ENCODE data around the gene TNS1. TPM values are rescaled to one million over a fixed set of nuclear protein-coding genes. Genes with fewer than 3 reads are reported as not detected.

TNS1 gene
- total RNA-seq, 1 donor from 2014 or later = 705 TPM

- no peak for DNase-seq (ENCODE audit: missing footprints)
- ATAC-seq = peak; percentile 18
- intact Hi-C loops (cut with DNase I) = no loop called here
These were observed 159.5 kb downstream of the TNS1 start for GRCh38 chr2:217843324-217843723.

GRCh38 chr2:217842017-217842416 is 160.8 kb downstream of the TNS1 start:
- ATAC-seq (no peak), DNase-seq (ENCODE audit: missing footprints) (no peak)
- intact Hi-C loops (cut with DNase I) = no loop called here

GRCh38 chr2:217840522-217840921 is 162.3 kb downstream of the TNS1 start:
- intact Hi-C loops (cut with DNase I) = no loop called here
- ATAC-seq = no peak
- DNase-seq (ENCODE audit: missing footprints) = no peak

- no peak for DNase-seq (ENCODE audit: missing footprints)
- intact Hi-C loops (cut with DNase I) = loop anchor here (2.0 kb wide), 1 partner anchor 17 kb away; no protein-coding TSS in a partner anchor
- no peak for ATAC-seq
These were observed 163.1 kb downstream of the TNS1 start for GRCh38 chr2:217839750-217840107.

GRCh38 chr2:217839073-217839749 is 163.6 kb downstream of the TNS1 start:
- intact Hi-C loops (cut with DNase I) = loop anchor here (2.0 kb wide), 1 partner anchor 18 kb away; no protein-coding TSS in a partner anchor
- ATAC-seq = no peak
- peak; percentile 63 for DNase-seq (ENCODE audit: missing footprints)

- ATAC-seq (peak; percentile 41), DNase-seq (ENCODE audit: missing footprints) (peak; percentile 75)
- intact Hi-C loops (cut with DNase I) = loop anchor here (2.0 kb wide), 1 partner anchor 18 kb away; no protein-coding TSS in a partner anchor
These were observed 164.4 kb downstream of the TNS1 start for GRCh38 chr2:217838409-217838831.

GRCh38 chr2:217837530-217837929 is 165.3 kb downstream of the TNS1 start:
- DNase-seq (ENCODE audit: missing footprints) (no peak), ATAC-seq (no peak)
- intact Hi-C loops (cut with DNase I) = loop anchor here (2.0 kb wide), 1 partner anchor 65 kb away; no protein-coding TSS in a partner anchor

- intact Hi-C loops (cut with DNase I) = loop anchor here (2.0 kb wide), 1 partner anchor 66 kb away; no protein-coding TSS in a partner anchor
These were observed 165.8 kb downstream of the TNS1 start for GRCh38 chr2:217836901-217837491.

GRCh38 chr2:217835931-217836891 is 166.6 kb downstream of the TNS1 start:
- ATAC-seq = peak; percentile 56

More at GRCh38 chr2:217836901-217837491, 165.8 kb downstream of the TNS1 start:
- ATAC-seq = peak; percentile 68
- DNase-seq (ENCODE audit: missing footprints) = peak; percentile 91

GRCh38 chr2:217834744-217835513 is 167.9 kb downstream of the TNS1 start:
- DNase-seq (ENCODE audit: missing footprints) = peak; percentile 51

More at GRCh38 chr2:217835931-217836891, 166.6 kb downstream of the TNS1 start:
- DNase-seq (ENCODE audit: missing footprints) = peak; percentile 88
- intact Hi-C loops (cut with DNase I) = loop anchor here (2.0 kb wide), 1 partner anchor 67 kb away; no protein-coding TSS in a partner anchor

GRCh38 chr2:217834057-217834620 is 168.7 kb downstream of the TNS1 start:
- ATAC-seq = peak; percentile 35
- DNase-seq (ENCODE audit: missing footprints) = peak; percentile 88
- intact Hi-C loops (cut with DNase I) = no loop called here

More at GRCh38 chr2:217834744-217835513, 167.9 kb downstream of the TNS1 start:
- intact Hi-C loops (cut with DNase I) = no loop called here
- ATAC-seq = no peak

- ATAC-seq (no peak), DNase-seq (ENCODE audit: missing footprints) (peak; percentile 60)
- intact Hi-C loops (cut with DNase I) = no loop called here
These were observed 169.4 kb downstream of the TNS1 start for GRCh38 chr2:217833439-217833838.

GRCh38 chr2:217832987-217833386 is 169.8 kb downstream of the TNS1 start:
- DNase-seq (ENCODE audit: missing footprints) (peak; percentile 55), ATAC-seq (no peak)
- intact Hi-C loops (cut with DNase I) = no loop called here

GRCh38 chr2:217832115-217832514 is 170.7 kb downstream of the TNS1 start:
- intact Hi-C loops (cut with DNase I) = no loop called here
- DNase-seq (ENCODE audit: missing footprints) (peak; percentile 72), ATAC-seq (peak; percentile 4)

GRCh38 chr2:217831306-217831705 is 171.5 kb downstream of the TNS1 start:
- ATAC-seq = no peak
- intact Hi-C loops (cut with DNase I) = no loop called here
- DNase-seq (ENCODE audit: missing footprints) = peak; percentile 21

- ATAC-seq = no peak
- DNase-seq (ENCODE audit: missing footprints) = peak; percentile 50
- intact Hi-C loops (cut with DNase I) = no loop called here
These were observed 172.0 kb downstream of the TNS1 start for GRCh38 chr2:217830807-217831206.

GRCh38 chr2:217830061-217830460 is 172.7 kb downstream of the TNS1 start:
- ATAC-seq (no peak), DNase-seq (ENCODE audit: missing footprints) (peak; percentile 53)
- intact Hi-C loops (cut with DNase I) = no loop called here

GRCh38 chr2:217829420-217829819 is 173.4 kb downstream of the TNS1 start:
- intact Hi-C loops (cut with DNase I) = no loop called here
- ATAC-seq (no peak), DNase-seq (ENCODE audit: missing footprints) (peak; percentile 35)

All from Right ventricle myocardium inferior (tissue), 1 donor.